AG10803 (cell line): Measurements from ENCODE around the gene FGF4.

Experiments used
- DNase-seq: peaks from one replicate; pipeline ENCODE4 v3.0.0; 2010; ENCODE audit warnings: low read depth
- H3K4me3 ChIP-seq: 2 replicates; pipeline ENCODE4 v1.5.1; 2011; ENCODE audit warnings: mild to moderate bottlenecking, low read length, control low read depth
- CTCF ChIP-seq: conservative IDR thresholded peaks from 2 replicates; pipeline ENCODE4 v1.5.1; 2011; ENCODE audit warnings: mild to moderate bottlenecking, low read length, control low read depth, inconsistent platforms

FGF4 gene

GRCh38 chr11:69814411-69814810, 39.3 kb upstream of the FGF4 start:
- no peak for TF ChIP-seq CTCF
- no peak for DNase-seq
- no peak overlapping the region for H3K4me3 ChIP-seq

GRCh38 chr11:69813839-69814238, 38.7 kb upstream of the FGF4 start:
- H3K4me3 ChIP-seq: no peak overlapping the region
- TF ChIP-seq CTCF: no peak
- no peak for DNase-seq

DNA sequence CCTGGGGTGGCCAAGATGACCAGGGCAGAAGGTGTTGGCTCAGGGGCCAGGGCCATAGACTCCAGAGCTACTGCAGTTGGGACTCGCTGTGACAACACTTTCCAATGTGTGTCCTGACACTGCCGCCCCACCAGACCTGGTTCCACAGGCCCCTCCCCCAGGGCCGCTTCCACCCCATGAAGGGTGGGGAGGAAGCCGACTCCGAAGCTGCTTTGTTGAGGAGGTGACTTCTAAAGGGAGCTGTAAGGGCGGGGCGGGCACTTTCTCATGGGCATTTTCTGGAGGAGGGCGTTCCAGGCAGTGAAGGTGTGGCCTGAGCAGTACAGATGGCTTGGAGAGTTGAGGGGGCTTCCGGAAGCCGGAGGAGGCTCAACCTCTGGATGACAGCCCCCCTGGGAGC, 37.8 kb upstream of the FGF4 start:
- DNase-seq: no peak
- H3K4me3 ChIP-seq: no peak overlapping the region
- TF ChIP-seq CTCF: no peak

GRCh38 chr11:69812256-69812655, 37.1 kb upstream of the FGF4 start:
- no peak for DNase-seq
- no peak overlapping the region for H3K4me3 ChIP-seq
- TF ChIP-seq CTCF: no peak

DNA sequence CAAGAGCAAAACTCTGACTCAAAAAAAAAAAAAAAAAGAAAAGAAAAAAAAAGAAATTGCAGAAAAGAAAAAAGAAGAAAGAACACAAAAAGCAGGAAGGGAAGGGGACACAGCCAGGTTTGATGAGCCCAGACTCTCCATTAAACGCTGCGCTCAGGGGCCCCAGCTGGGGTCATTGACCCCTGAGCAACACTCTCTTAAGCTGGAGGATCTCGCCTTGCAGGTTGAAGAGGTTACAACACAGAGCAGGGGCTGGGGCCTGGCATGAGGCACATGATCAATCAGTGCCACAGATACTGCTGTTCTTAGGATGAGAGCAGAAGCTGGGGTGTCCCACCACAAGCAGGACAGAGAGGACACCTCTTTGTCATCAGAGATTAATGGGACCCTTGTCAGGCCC, 36.3 kb upstream of the FGF4 start:
- no peak for TF ChIP-seq CTCF
- DNase-seq: no peak
- no peak overlapping the region for H3K4me3 ChIP-seq

DNA sequence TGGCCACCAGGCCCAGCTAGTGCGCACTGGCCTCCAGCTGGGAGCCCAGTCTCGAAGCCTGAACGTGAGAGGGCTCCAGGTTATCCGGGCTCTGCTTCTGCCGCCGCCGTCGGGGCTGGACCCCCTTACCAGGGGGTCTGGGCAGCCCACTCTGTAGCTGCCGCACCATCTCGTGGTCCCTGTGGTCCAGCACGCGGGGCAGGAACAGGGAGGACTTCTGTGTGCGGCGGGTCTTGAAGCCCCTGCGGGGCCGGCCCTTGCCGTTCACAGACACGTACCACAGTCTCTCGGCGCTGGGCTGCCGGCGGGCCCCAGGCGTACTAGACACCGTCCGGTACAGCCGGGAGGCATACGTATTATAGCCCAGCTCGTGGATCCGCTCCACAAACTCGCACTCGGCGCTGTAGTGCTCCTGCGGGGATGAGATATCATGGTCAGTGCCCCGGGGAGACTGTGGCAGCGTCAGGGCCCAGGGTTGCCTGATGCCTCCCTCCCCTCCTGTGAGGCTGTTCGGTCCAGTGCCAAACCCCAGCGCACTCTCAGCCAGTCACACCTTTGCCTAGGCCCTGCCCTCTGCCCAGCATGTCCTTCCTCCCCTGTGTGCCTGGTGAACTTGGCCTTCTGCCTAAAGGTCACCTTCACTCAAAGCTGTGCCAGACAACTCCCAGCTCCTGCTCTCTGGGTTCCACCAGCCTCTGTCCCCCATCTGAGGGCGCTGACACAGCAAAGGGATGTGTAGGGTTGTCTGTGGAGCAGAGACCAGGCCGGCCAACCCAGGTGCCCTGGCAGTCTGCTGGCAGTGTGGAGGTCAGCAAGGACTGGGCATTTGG, 35.4 kb upstream of the FGF4 start:
- DNase-seq: no peak

More for the DNA sequence above, 35.4 kb upstream of the FGF4 start:
- H3K4me3 ChIP-seq: no peak overlapping the region
- TF ChIP-seq CTCF: no peak
